ENCODE measurements around the gene INSYN2A.

The INSYN2A gene

GRCh38 chr10:127195571-127196281, 665 bp downstream of the INSYN2A start:
- in situ Hi-C loops (cut with MboI; ENCODE audit: low sequenced_read_pairs), result no loop called here

GRCh38 chr10:127195041-127195506, 1.3 kb downstream of the INSYN2A start:
- in situ Hi-C loops (cut with MboI; ENCODE audit: low sequenced_read_pairs), result no loop called here

GRCh38 chr10:127194599-127194998, 1.8 kb downstream of the INSYN2A start:
- in situ Hi-C loops (cut with MboI; ENCODE audit: low sequenced_read_pairs), result no loop called here

GRCh38 chr10:127194111-127194510, 2.3 kb downstream of the INSYN2A start:
- in situ Hi-C loops (cut with MboI; ENCODE audit: low sequenced_read_pairs), result no loop called here

GRCh38 chr10:127193125-127193524, 3.3 kb downstream of the INSYN2A start:
- in situ Hi-C loops (cut with MboI; ENCODE audit: low sequenced_read_pairs), result no loop called here

- in situ Hi-C loops (cut with MboI; ENCODE audit: low sequenced_read_pairs), result no loop called here
These were observed 6.0 kb downstream of the INSYN2A start for GRCh38 chr10:127190427-127190826.

- in situ Hi-C loops (cut with MboI; ENCODE audit: low sequenced_read_pairs), result no loop called here
These were observed 7.2 kb downstream of the INSYN2A start for GRCh38 chr10:127189226-127189625.

GRCh38 chr10:127186813-127187212, 9.6 kb downstream of the INSYN2A start:
- in situ Hi-C loops (cut with MboI; ENCODE audit: low sequenced_read_pairs), result no loop called here

- in situ Hi-C loops (cut with MboI; ENCODE audit: low sequenced_read_pairs), result no loop called here
These were observed 11.8 kb downstream of the INSYN2A start for GRCh38 chr10:127184582-127184981.

DNA sequence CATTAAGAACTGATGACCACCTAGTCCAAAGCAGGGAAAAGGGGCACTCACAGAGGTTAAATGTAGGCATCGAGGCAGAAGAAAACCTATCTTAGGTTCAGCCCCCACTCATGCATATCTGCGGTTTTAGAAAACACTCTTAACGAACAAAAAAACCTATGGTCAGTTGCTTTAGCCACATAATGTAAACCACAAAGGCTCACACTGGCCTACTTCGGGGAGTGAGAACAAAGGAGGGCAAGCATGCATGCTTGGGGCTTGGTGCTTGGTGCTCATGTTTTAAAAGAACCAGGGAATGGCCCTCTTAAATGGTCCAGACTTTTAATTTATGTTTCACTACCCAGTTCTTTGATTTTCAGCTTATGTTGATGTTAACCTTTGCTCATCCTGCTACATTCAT, 14.2 kb downstream of the INSYN2A start:
- in situ Hi-C loops (cut with MboI; ENCODE audit: low sequenced_read_pairs), result no loop called here

DNA sequence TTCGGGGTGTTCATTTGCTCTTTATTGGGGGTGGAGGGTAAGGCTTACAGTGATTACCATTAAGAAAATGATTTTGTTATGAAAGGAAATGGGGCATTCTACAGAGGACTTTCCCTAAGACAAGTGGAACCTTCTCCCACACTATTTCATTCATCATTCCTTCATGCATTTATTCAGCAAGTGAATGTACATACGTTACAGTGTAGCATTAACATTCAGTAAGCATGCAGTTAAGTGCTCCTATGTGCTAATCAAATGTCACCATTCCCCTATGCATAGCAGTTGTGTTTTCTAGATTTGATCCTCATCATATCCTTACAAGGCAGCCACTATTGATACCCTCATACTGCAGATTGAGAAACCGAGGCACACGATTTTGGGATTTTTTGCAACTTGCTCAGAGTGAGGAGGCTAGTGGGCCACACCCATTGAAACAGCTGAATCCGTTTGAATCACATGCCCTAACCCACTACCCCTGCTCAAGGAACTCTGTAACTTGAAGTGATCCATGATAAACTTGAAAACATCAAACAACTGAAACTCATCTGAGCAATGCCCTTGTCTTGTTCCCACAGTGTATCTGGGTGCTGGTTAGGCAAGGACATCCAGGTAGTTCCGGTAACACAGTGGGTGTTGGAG, 16.7 kb downstream of the INSYN2A start:
- in situ Hi-C loops (cut with MboI; ENCODE audit: low sequenced_read_pairs), result no loop called here

- in situ Hi-C loops (cut with MboI; ENCODE audit: low sequenced_read_pairs), result no loop called here
These were observed 19.7 kb downstream of the INSYN2A start for GRCh38 chr10:127176649-127177048.

DNA sequence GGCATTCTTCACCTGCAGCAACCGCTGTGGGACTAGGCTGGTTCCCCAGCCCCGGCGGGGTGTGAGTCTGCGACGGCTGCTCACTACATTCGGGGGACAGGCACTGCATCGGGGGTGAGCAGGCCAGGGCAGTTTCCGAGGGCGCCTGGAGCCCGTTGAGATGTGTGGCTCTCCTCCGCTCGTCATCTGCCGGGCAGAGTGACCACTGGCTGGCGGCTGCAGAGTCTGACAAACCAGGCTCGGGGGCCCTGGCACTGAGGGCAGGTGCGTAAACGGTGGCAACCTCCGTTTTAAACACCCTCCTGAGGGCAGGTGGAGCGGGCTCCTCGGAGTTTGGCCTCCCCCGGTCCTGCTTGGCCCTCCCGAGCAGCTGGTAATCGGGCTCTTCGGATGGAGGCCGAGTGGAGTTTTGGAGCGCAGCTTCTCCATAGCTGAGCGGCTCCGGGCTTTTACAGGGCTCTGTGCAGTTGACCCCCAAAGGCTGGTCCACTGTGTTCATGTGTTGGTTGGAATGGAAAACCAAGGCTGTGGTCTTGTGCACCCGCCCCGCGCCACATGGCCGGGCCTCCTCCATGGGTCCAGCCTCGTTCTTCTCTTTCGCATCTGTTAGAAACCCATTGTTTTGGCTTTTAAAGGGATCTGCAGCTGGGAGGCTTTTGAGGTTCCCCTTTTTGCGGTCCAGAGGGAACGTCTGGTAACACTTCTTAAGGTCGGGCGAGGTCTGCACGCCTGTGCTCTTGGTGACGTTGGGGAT, 20.9 kb downstream of the INSYN2A start:
- in situ Hi-C loops (cut with MboI; ENCODE audit: low sequenced_read_pairs), result no loop called here

DNA sequence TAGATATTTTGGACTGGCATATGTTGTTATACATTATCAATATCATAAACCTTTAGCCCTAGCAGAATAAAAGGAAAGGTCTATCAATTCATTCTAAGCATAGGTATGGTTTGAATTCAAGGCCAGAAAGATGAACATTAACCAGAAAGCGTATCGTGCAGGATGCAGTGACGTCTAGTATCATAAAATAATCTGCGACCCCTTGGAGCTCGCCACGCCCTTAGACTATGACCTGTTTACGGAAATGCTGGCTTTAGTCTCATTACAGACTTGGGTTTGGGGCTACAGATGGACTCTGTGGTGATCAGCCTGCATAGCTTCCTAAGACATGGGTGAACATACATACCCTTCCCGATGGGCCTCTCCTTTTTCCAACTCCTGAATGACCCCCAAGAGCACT, 21.5 kb downstream of the INSYN2A start:
- in situ Hi-C loops (cut with MboI; ENCODE audit: low sequenced_read_pairs), result no loop called here

DNA sequence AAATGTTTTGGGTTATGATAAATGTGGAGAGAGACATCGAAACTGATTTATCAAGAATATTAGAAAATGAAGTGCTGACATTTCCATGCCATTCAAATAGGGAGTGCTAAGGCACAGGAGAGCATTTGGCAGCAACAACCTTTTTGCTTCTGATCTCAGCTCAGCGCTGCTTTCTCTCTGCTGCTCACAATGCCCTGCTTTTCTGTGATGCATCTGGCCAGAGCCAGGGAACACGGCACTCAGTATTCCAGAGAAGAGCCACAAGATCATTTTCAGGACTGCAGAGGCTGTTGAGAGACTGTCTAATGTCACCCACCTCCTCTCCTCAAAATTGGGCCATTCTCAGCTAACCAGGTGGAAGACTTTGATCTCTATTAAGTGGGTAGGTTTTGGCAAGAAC, 28.1 kb downstream of the INSYN2A start:
- in situ Hi-C loops (cut with MboI; ENCODE audit: low sequenced_read_pairs), result no loop called here

DNA sequence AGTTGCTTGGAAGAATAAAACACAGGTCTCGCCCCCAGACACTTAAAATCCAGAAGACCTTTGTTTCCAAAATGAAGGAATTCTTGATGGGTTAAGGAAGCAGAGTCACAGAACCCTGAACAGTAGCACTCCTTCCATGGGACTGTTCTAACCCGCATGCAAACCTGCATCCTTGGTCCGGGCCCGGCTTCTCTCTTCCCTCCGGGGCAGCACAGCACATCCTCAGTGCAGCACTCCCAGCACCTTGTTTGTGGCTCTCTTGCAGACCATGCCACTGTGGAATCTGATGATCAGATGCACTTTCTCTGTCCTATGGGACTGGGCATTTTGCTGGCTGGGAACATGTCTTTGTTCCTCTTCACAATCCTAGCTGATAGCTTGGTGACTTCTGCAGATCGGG, 33.5 kb downstream of the INSYN2A start:
- in situ Hi-C loops (cut with MboI; ENCODE audit: low sequenced_read_pairs), result no loop called here

- in situ Hi-C loops (cut with MboI; ENCODE audit: low sequenced_read_pairs), result no loop called here
These were observed 34.9 kb downstream of the INSYN2A start for GRCh38 chr10:127161482-127161881.

DNA sequence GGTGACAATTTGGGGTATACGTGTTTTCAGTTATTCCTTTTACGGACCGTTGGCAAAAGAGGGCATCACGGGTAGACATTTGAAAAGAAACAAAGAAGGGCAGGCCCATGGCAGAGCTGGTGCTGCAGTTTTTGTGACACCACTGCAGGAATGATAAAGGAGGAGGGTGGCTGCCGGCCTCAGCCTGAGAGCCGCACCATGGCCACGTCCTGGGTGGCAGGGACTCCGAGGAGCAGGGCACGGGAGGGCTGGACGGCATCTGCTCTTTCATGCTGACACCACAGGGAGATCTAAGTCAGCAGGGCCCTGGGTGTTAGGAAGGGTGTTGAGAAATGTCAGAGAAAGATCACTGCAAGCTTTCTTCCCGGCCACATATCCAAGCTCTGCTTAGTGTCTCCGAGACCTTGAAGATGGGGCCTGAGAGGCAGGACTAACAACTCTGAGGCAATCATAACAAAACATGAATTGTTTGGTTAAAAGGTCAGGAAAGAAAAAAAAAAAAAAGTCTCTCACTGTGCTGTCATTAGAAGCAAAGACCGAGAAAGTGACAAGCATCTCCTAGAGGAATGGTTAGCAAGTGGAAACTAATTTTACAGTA, 36.6 kb downstream of the INSYN2A start:
- in situ Hi-C loops (cut with MboI; ENCODE audit: low sequenced_read_pairs), result no loop called here

DNA sequence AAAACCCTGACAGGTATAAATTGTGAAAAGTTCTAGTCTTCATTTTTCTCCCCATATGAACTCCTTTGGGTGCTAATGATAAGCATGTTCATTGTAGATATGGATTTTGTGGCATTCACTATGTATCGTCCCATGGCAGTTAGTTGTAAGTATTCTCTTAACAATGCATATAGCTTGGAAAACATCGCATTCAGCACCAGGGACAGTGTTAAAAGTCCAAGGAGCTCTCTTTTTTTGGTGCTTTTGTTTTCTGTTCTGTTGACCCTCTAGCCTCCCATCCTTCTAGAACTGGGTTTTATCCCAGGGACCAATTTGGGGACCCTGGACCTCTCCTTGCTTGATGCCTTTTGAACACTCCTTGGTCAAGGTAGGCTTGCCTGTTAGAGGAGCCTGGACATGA, 37.7 kb downstream of the INSYN2A start:
- in situ Hi-C loops (cut with MboI; ENCODE audit: low sequenced_read_pairs), result no loop called here

GRCh38 chr10:127157506-127158200, 38.7 kb downstream of the INSYN2A start:
- in situ Hi-C loops (cut with MboI; ENCODE audit: low sequenced_read_pairs), result no loop called here

DNA sequence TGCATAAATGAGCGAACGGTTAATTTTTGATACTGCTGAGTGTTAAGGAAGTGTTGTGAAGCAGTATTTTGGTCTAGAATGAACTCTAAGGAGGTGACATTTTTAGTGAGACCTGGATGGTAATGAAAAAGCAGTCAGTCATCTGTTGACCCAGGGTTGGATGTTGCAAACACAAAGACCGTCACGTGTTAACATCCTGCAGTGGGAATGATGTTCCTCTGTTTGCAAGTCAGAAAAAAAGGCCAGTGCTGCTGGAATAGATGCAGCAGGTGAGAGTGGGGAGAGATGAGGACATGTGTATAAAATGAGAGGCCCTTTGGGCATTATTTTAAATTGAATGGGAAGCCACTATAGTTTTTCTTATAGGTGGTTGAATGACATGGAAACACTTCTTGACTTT, 39.3 kb downstream of the INSYN2A start:
- in situ Hi-C loops (cut with MboI; ENCODE audit: low sequenced_read_pairs), result no loop called here

All from HL-60/S4 treated with phorbol 12-myristate 13-acetate at 8.2 ng/mL for 4 days and 3 days (cell line).